Stomach (tissue), 9 donors: ENCODE results near the gene FOS. TPM values are rescaled to one million over a fixed set of nuclear protein-coding genes. Genes with fewer than 3 reads are reported as not detected.
A peak's percentile ranks its signal among the peaks of the same experiment; 100 is the strongest.

Source experiments
- DNase-seq, 2 donors: peaks; one replicate each; pipeline versions ENCODE4 v3.0.0 to v3.0.0-alpha.2; 2013 to 2019
- H3K27ac ChIP-seq, 5 donors: fragments of 200-600 bp in 4 of 5; sonication (generic) in 4 of 5; one replicate each; pipeline ENCODE4 v1.5.1; 2013 to 2019; ENCODE audit warnings: mild to moderate bottlenecking in 1 of 5, moderate library complexity in 1 of 5
- H3K27me3 ChIP-seq, 3 donors: fragments of 200-600 bp; sonication (generic); one replicate each; pipeline ENCODE4 v1.5.1; 2017 to 2019; ENCODE audit warnings: mixed run types in 1 of 3
- H3K36me3 ChIP-seq, 4 donors: fragments of 200-600 bp; sonication (generic); 1 replicate in 3 of 4; 2 replicates in 1 of 4; pipeline ENCODE4 v1.5.1; 2016 to 2019
- H3K4me1 ChIP-seq, 4 donors: fragments of 200-600 bp; sonication (generic); one replicate each; pipeline ENCODE4 v1.5.1; 2016 to 2019
- H3K4me3 ChIP-seq, 4 donors: fragments of 200-600 bp; sonication (generic) in 3 of 4; one replicate each; pipeline ENCODE4 v1.5.1; 2016 to 2019; ENCODE audit warnings: mild to moderate bottlenecking in 1 of 4
- H3K9me3 ChIP-seq, 4 donors: fragments of 200-600 bp; sonication (generic); one replicate each; pipeline ENCODE4 v1.5.1; 2016 to 2019
- EP300 ChIP-seq: sonication (generic); formaldehyde crosslinking; IDR thresholded peaks from one replicate; pipeline ENCODE4 v1.6.1; 2017; ENCODE audit warnings: antibody characterized with exemption
- POLR2A ChIP-seq, 4 donors: fragments of 450-650 bp; IDR thresholded peaks; one replicate each; pipeline ENCODE4 v1.6.1; 2016; ENCODE audit warnings: antibody characterized with exemption in 4 of 4, control low read depth in 2 of 4, mild to moderate bottlenecking in 1 of 4, moderate library complexity in 1 of 4
- POLR2AphosphoS5 ChIP-seq, 3 donors: sonication (generic); formaldehyde crosslinking; IDR thresholded peaks; one replicate each; pipeline ENCODE4 v1.6.1; 2016; ENCODE audit warnings: antibody characterized with exemption in 3 of 3
- WGBS, 5 donors: extraction: QIAGEN DNeasy Blood & Tissue Kit in 3 of 5; methylation state at CpG; one replicate each; pipeline versions ENCODE4 v1.1.5 to v1.1.7; 2013 to 2018; 5-methylcytosine and 5-hydroxymethylcytosine counted together
- intact Hi-C: fragments of 100-400 bp; cut with DNase I; formaldehyde crosslinking; loops from one replicate; pipeline ENCODE4 v1.15.1; 2023; ENCODE audit warnings: low total_unique reads
- polyA plus RNA-seq, 3 donors: library from polyadenylated mRNA; stranded (reverse); fragments of 200-250 nt; gene quantifications; one replicate each; pipeline ENCODE4 v1.2.3, GENCODE V29; 2013
- total RNA-seq, 5 donors: library from RNA; depleted of rRNA; stranded (reverse); fragments of >200 nt; gene quantifications; one replicate each; pipeline versions ENCODE4 v1.1.0 to v1.2.3, GENCODE V29; 2014 to 2016
- TF ChIP-seq, protein P1 (sequence below), 7 experiments: fragments of 450-650 bp in 4 of 7; fragments of 200-600 bp in 3 of 7; sonication (generic) in 3 of 7; IDR thresholded peaks; one replicate each; pipeline ENCODE4 v1.5.1; 2016 to 2019; ENCODE audit warnings: antibody characterized with exemption in 7 of 7, control low read depth in 2 of 7, mild to moderate bottlenecking in 1 of 7
- donor health status: healthy with polysubstance abuse.
- donor health status: Bipolar disorder and iron deficiency.
- donor health status: healthy.

FOS gene
- total and polyA plus RNA-seq, 8 donors = 62.2 to 1,274 (median 213) TPM

DNA sequence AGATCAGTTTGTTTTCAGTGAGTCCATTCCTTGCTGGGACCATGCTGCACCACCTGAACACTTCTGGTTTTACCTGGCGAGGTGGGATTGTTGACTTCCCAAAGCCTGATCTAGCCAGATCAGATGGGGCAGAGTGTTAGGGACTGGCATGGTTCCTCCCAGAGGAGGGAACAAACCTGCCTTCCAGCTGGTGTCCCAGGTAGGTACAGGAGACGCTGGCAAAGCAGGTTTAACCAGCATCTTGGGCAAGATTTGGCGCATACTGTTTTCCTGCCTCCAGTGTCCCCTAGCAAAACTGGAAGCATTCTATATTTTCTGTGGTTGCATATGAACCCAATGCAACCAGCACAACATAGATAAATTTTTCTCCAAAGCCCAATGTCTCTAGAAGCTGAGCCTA lies 14.6 kb upstream of the FOS start:
- H3K27ac ChIP-seq = no peak overlapping the region
- no peaks in the 10 kb centered on the region for H3K36me3 ChIP-seq
- no peaks in the 10 kb centered on the region for H3K9me3 ChIP-seq
- intact Hi-C loops = no loop called here
- TF ChIP-seq POLR2A (IDR thresholded peaks at IDR 0.05) (no peak), POLR2AphosphoS5 (IDR thresholded peaks at IDR 0.05) (no peak), EP300 (no peak)
- TF ChIP-seq, protein P1, sequence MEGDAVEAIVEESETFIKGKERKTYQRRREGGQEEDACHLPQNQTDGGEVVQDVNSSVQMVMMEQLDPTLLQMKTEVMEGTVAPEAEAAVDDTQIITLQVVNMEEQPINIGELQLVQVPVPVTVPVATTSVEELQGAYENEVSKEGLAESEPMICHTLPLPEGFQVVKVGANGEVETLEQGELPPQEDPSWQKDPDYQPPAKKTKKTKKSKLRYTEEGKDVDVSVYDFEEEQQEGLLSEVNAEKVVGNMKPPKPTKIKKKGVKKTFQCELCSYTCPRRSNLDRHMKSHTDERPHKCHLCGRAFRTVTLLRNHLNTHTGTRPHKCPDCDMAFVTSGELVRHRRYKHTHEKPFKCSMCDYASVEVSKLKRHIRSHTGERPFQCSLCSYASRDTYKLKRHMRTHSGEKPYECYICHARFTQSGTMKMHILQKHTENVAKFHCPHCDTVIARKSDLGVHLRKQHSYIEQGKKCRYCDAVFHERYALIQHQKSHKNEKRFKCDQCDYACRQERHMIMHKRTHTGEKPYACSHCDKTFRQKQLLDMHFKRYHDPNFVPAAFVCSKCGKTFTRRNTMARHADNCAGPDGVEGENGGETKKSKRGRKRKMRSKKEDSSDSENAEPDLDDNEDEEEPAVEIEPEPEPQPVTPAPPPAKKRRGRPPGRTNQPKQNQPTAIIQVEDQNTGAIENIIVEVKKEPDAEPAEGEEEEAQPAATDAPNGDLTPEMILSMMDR (IDR thresholded peaks at IDR 0.05) = no peak
- H3K4me1 ChIP-seq = peaks cover 8 to 30% (median 17%) of the 10 kb centered on the region in 4 donors
- WGBS, 5 donors = 35 to 62% (median 56%) methylated on average over 3 of the region's 3 CpGs
- no peak overlapping the region for H3K4me3 ChIP-seq
- no peaks in the 10 kb centered on the region for H3K27me3 ChIP-seq
- DNase-seq = no peak

DNA sequence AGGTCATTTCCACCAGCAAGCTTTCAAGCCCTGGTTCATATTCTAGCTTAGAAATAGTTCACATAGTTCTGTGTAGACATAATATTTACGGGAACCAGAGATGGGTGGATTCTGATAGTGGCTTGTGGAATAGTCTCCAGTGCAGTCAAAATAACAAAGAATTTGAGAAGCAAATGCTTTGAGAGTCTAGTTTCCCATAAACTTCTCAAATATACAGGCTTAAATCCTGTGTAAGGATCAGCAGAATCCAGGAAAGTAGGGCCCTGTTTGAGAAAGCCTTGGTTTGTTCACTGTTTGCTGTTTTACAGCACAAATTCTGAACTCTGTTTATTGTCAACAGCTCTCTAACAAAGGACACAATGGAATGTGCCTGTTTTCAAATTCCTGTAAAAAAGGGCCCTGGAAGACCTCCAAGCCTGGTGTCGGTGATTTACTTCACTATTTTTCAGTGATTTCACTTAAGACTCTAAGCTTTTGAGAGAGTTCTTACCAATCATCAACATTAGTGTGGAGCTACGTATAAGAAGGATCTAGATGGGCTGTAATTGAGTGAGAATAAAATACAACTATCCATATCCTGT lies 11.4 kb upstream of the FOS start:
- Histone ChIP-seq H3K27me3 (no peaks in the 10 kb centered on the region), H3K9me3 (no peaks in the 10 kb centered on the region), H3K4me1 (peaks cover 0 to 18% (median 6%) of the 10 kb centered on the region in 4 donors), H3K27ac (peak overlapping the region in 4 of 5 donors; percentile 64 to 82 (median 72)), H3K4me3 (no peak overlapping the region), H3K36me3 (no peaks in the 10 kb centered on the region)
- intact Hi-C loops = no loop called here
- peak in 1 of 2 donors; percentile 64 for DNase-seq
- no peak for TF ChIP-seq POLR2A (IDR thresholded peaks at IDR 0.05)
- TF ChIP-seq, protein P1 (IDR thresholded peaks at IDR 0.05) = no peak
- no peak for TF ChIP-seq EP300
- TF ChIP-seq POLR2AphosphoS5 (IDR thresholded peaks at IDR 0.05) = no peak
- 54 to 65% (median 60%) methylated on average over 3 of the region's 3 CpGs for WGBS, 5 donors

DNA sequence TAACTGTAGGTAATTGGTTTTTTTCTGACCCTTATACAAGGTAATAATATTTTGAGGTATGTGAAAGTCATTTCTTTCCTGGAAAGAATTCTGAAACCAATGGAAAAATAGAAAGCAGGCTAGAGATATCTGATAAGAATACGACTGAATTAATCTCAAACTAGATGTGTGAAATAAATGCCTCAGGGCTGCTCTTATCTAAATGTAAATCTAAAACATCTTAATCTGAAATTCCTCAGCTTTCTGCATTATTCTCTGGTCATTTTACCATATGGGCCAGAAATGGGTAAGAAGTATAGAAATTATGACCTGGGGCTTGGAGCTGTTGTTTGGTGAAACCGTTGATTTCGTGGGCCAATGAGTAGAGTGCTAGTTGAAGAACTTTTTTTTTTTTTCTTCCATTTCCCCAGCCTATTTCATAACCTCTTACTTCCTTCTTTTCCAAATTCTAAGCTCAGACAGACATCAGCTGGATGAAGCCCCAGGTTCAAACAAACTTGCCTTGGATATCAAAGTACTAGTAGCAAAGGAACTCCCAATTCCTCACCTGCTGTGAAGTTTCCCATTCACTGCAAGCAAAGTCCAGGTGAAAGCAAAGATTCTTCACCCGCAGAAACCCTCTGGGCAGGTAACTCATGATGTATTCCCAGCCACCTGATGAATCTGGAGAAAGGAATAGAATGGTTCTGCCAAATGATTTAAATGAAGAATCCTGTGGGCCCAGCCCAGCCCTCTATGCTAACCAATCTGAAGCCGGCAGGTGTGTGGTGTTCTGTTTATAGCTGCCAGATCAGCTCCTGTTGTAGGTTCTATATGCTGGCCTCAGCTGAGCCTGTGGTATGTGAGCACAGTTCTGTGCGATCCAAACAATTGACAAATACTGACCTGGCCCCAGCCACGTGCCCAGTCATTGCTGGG lies 9.7 kb upstream of the FOS start:
- no peak overlapping the region for H3K4me3 ChIP-seq
- DNase-seq = no peak
- H3K36me3 ChIP-seq = no peaks in the 10 kb centered on the region
- H3K4me1 ChIP-seq = peaks cover 6 to 29% (median 15%) of the 10 kb centered on the region in 4 donors
- no peaks in the 10 kb centered on the region for H3K27me3 ChIP-seq
- intact Hi-C loops = no loop called here
- H3K27ac ChIP-seq = peak overlapping the region in 1 of 5 donors; percentile 25
- TF ChIP-seq, protein P1 (IDR thresholded peaks at IDR 0.05) = no peak
- 51 to 62% (median 55%) methylated on average over 7 of the region's 7 CpGs for WGBS, 5 donors
- no peaks in the 10 kb centered on the region for H3K9me3 ChIP-seq

DNA sequence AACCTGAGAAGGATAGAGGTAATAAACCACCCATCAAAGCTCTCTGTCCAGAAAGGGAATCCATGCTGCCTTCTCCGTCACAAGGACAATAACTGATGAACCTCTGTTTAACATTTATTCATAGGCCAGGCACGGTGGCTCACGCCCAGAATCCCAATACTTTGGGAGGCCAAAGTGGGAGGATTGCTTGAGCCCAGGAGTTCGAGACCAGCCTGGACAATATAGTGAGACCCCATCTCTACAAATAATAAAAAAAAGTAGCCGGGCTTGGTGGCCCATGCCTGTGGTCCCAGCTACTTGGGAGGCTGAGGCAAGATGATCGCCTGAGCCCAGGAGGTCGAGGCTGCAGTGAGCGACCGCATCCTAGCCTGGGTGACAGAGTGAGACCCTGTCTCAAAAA lies 7.1 kb upstream of the FOS start:
- DNase-seq = no peak
- intact Hi-C loops = no loop called here
- H3K36me3 ChIP-seq = no peaks in the 10 kb centered on the region
- no peaks in the 10 kb centered on the region for H3K9me3 ChIP-seq
- H3K4me1 ChIP-seq = peaks cover 12 to 50% (median 25%) of the 10 kb centered on the region in 4 donors
- no peak overlapping the region for H3K4me3 ChIP-seq
- WGBS, 5 donors = 96 to 97% (median 96%) methylated on average over 9 of the region's 9 CpGs
- no peak for TF ChIP-seq POLR2A (IDR thresholded peaks at IDR 0.05)
- TF ChIP-seq POLR2AphosphoS5 (IDR thresholded peaks at IDR 0.05) = no peak
- TF ChIP-seq, protein P1 (IDR thresholded peaks at IDR 0.05) = no peak
- TF ChIP-seq EP300 = no peak
- no peak overlapping the region for H3K27ac ChIP-seq
- H3K27me3 ChIP-seq = no peaks in the 10 kb centered on the region
